ENCODE measurements around the gene TBC1D5.

- no peak for TF ChIP-seq POLR2AphosphoS5 (IDR thresholded peaks at IDR 0.05; ENCODE audit: borderline replicate concordance, low read depth, low read length)
- TF ChIP-seq EZH2 (IDR thresholded peaks at IDR 0.05), result no peak
- TF ChIP-seq FOXP2 (optimal IDR thresholded peaks at IDR 0.05; ENCODE audit: control extremely low read depth, extremely low read length, insufficient read depth), result no peak
These were observed 612.9 kb downstream of the TBC1D5 start for GRCh38 chr3:17129556-17129955.
